K562 (cell line): ENCODE data around the gene TOR1A. TPM values are rescaled to one million over a fixed set of nuclear protein-coding genes. Genes with fewer than 3 reads are reported as not detected.

Experiments used
- ATF7 ChIP-seq: fragments of 450-650 bp; IDR thresholded peaks from 2 replicates; pipeline ENCODE4 v1.7.1; 2014; ENCODE audit warnings: mild to moderate bottlenecking, moderate library complexity
- CBFA2T3 ChIP-seq: fragments of 450-650 bp; IDR thresholded peaks from 2 replicates; pipeline ENCODE4 v1.6.1; 2017
- HDAC1 ChIP-seq, 2 experiments: fragments of 450-650 bp; IDR thresholded peaks; 2 replicates each; pipeline ENCODE4 v1.6.1; 2016 to 2017; ENCODE audit warnings: inconsistent platforms in 1 of 2, mild to moderate bottlenecking in 1 of 2, moderate library complexity in 1 of 2
- HNRNPLL ChIP-seq: fragments of 200-400 bp; formaldehyde crosslinking; IDR thresholded peaks from 2 replicates; pipeline ENCODE4 v1.6.1; 2017; ENCODE audit warnings: low read length, low read depth, mild to moderate bottlenecking; ENCODE audit not compliant: poor library complexity, severe bottlenecking
- POLR2G ChIP-seq: fragments of 200-400 bp; formaldehyde crosslinking; IDR thresholded peaks from 2 replicates; pipeline ENCODE4 v1.6.1; 2017; ENCODE audit warnings: low read depth, mild to moderate bottlenecking, antibody characterized with exemption, low read length, moderate library complexity
- RBFOX2 ChIP-seq: fragments of 200-400 bp; formaldehyde crosslinking; IDR thresholded peaks from 2 replicates; pipeline ENCODE4 v1.6.1; 2017; ENCODE audit warnings: low read depth, mild to moderate bottlenecking, low read length, moderate library complexity
- polyA plus RNA-seq, 8 experiments: library from polyadenylated mRNA; depleted of rRNA in 4 of 8; stranded (reverse) in 5 of 8; unstranded in 3 of 8; fragments of >200 nt; fragmentation: Nextera tagmentation in 2 of 8; fragmentation: Illumina TruSeq in 1 of 8; extraction: Ambion mirVana in 2 of 8; extraction: Trizol in 1 of 8; gene quantifications; 2 replicates each; pipeline versions ENCODE4 v1.2.1 to v1.2.3, GENCODE V29; 2011 to 2014; ENCODE audit warnings: inconsistent platforms in 1 of 8, missing spikeins in 1 of 8
- total RNA-seq, 7 experiments: library from RNA; depleted of rRNA in 6 of 7; stranded (reverse); fragments of >200 nt in 6 of 7; fragmentation: Illumina TruSeq in 2 of 7; extraction: Trizol in 2 of 7; gene quantifications; 2 replicates each; pipeline versions ENCODE4 v1.2.1 to v1.2.3, GENCODE V29; 2011 to 2021; ENCODE audit warnings: low replicate concordance in 1 of 7
- TF ChIP-seq, protein P1 (sequence below), 2 experiments: fragments of 450-650 bp in 1 of 2; sonication (generic) in 1 of 2; formaldehyde crosslinking in 1 of 2; IDR thresholded peaks; 2 replicates each; pipeline versions ENCODE4 v1.7.1 to v1.9.0; 2016 to 2022; ENCODE audit warnings: inconsistent platforms in 1 of 2, mild to moderate bottlenecking in 1 of 2, missing genetic modification reagents in 1 of 2

The TOR1A gene
- total and polyA plus RNA-seq, 9 of the 15 experiments (the other 6 are each of a cell fraction or from before 2014, with no cell fraction given) = 4.5 to 85.8 (median 51.3) TPM

DNA sequence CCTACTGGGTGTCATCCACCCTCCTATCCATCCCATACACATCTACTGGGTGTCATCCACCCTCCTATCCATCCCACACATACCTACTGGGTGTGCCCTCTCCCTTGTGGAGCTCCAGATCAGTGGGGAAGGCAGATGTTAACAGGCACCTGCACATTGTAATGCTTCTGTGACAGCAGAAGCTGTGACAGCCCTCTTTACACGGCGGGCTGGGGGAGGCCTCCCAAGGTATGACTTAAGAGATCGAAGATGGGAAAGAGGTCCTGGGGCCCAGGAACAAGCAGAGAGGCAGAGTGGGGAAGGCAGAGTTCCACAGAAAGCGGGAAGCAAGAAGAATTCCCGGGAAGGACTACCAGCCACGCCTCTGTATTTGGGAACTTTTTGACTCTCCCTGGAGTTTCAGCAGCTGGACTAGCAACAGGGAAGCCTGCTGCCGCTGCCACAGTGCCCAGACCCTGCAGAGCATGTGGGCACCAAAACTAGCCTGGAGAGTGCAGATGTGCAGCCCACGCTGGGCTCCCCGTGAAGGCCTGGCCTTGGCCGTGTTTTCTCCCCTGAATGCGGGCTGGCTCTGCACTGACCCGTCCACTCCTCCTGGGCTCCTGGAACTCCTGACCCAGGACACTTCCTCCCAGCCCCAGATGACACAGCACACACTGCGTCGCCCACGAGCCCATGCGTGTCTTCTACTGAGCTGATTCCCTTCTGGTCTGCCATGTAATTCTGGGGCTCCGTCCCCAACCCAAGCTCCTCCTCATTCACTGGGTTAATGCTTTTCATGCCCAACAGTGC is 9.3 kb downstream of the TOR1A start (continued):
- TF ChIP-seq, protein P1, sequence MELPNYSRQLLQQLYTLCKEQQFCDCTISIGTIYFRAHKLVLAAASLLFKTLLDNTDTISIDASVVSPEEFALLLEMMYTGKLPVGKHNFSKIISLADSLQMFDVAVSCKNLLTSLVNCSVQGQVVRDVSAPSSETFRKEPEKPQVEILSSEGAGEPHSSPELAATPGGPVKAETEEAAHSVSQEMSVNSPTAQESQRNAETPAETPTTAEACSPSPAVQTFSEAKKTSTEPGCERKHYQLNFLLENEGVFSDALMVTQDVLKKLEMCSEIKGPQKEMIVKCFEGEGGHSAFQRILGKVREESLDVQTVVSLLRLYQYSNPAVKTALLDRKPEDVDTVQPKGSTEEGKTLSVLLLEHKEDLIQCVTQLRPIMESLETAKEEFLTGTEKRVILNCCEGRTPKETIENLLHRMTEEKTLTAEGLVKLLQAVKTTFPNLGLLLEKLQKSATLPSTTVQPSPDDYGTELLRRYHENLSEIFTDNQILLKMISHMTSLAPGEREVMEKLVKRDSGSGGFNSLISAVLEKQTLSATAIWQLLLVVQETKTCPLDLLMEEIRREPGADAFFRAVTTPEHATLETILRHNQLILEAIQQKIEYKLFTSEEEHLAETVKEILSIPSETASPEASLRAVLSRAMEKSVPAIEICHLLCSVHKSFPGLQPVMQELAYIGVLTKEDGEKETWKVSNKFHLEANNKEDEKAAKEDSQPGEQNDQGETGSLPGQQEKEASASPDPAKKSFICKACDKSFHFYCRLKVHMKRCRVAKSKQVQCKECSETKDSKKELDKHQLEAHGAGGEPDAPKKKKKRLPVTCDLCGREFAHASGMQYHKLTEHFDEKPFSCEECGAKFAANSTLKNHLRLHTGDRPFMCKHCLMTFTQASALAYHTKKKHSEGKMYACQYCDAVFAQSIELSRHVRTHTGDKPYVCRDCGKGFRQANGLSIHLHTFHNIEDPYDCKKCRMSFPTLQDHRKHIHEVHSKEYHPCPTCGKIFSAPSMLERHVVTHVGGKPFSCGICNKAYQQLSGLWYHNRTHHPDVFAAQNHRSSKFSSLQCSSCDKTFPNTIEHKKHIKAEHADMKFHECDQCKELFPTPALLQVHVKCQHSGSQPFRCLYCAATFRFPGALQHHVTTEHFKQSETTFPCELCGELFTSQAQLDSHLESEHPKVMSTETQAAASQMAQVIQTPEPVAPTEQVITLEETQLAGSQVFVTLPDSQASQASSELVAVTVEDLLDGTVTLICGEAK (IDR thresholded peaks at IDR 0.05) = no peak
- TF ChIP-seq, protein P1 (CRISPR knock-in tag; IDR thresholded peaks at IDR 0.05) = no peak
- TF ChIP-seq RBFOX2 (peak; percentile 41; the same call in 1 of the 2 replicates), CBFA2T3 (0 out of 2 replicates have a peak, but pooled peaks have one; percentile 12), POLR2G (peak; percentile 67), HDAC1 (IDR thresholded peaks at IDR 0.05) (no peak), HNRNPLL (peak; percentile 16), ATF7 (no peak)
